ENCODE results near the gene CSTB. TPM values are rescaled to one million over a fixed set of nuclear protein-coding genes. Genes with fewer than 3 reads are reported as not detected.

The CSTB gene
- total RNA-seq = 7.0 and 8.1 TPM in 2 replicates

GRCh38 chr21:43775795-43776430 is at the start of gene CSTB:
Gene CSTB (minus strand): TSS chr21:43776308. CDS start chr21:43776269, 39 bp downstream.

GRCh38 chr21:43789276-43790009 is 13.3 kb upstream of the CSTB start, which contains the start of gene RRP1:
Gene RRP1 (plus strand): TSS chr21:43789577. CDS start chr21:43789630, 53 bp downstream.

Other genes with a start within 250 kb of the CSTB start
- 0.34 and 0.45 TPM in 2 replicates for gene HSF2BP, start 116.8 kb downstream of the CSTB start, total RNA-seq
- 24.5 and 26.2 TPM in 2 replicates for gene RRP1B, start 116.7 kb downstream of the CSTB start, total RNA-seq
- 51.9 and 67.3 TPM in 2 replicates for gene PDXK, start 57.2 kb downstream of the CSTB start, total RNA-seq
- gene RRP1, start 13.3 kb upstream of the CSTB start, total RNA-seq = 16.5 and 18.0 TPM in 2 replicates
- gene AGPAT3, start 88.9 kb upstream of the CSTB start, total RNA-seq = 35.2 and 37.5 TPM in 2 replicates
- gene TRAPPC10, start 236.0 kb upstream of the CSTB start, total RNA-seq = 9.4 and 9.5 TPM in 2 replicates

Measured in bronchus fibroblast of lung (primary cell).